ENCODE data around the gene MYLK2. TPM values are rescaled to one million over a fixed set of nuclear protein-coding genes. Genes with fewer than 3 reads are reported as not detected.

MYLK2 gene
- total RNA-seq, result under 1 TPM; 0.21 to 0.36 TPM

GRCh38 chr20:31819083-31819784, at the start of gene MYLK2:
MYLK2 (plus strand) TSS chr20:31819356; CDS start chr20:31819581, 225 bp downstream.
- Mint-ChIP-seq H3K27me3 (no peaks in the 10 kb centered on the region), H3K4me1 (peaks cover 3% of the 10 kb centered on the region), H3K36me3 (no peaks in the 10 kb centered on the region)

GRCh38 chr20:31769681-31770080, 49.5 kb upstream of the MYLK2 start:
- peaks cover 52% of the 10 kb centered on the region for H3K36me3 Mint-ChIP-seq
- H3K27ac Mint-ChIP-seq, result no peak overlapping the region
- no peaks in the 10 kb centered on the region for H3K9me3 Mint-ChIP-seq
- no peaks in the 10 kb centered on the region for H3K4me1 Mint-ChIP-seq
- DNase-seq, result no peak
- no peaks in the 10 kb centered on the region for H3K27me3 Mint-ChIP-seq
- no peak overlapping the region for H3K4me3 Mint-ChIP-seq

More at GRCh38 chr20:31819083-31819784, at the start of gene MYLK2:
- H3K9me3 Mint-ChIP-seq, result no peaks in the 10 kb centered on the region
- H3K4me3 Mint-ChIP-seq, result no peak within 1 kb of the TSS
- no peak for DNase-seq
- H3K27ac Mint-ChIP-seq, result no peak within 1 kb of the TSS

GRCh38 chr20:31770243-31770642, 48.9 kb upstream of the MYLK2 start:
- no peak for DNase-seq
- Mint-ChIP-seq H3K27ac (no peak overlapping the region), H3K9me3 (no peaks in the 10 kb centered on the region), H3K4me1 (no peaks in the 10 kb centered on the region), H3K27me3 (no peaks in the 10 kb centered on the region), H3K4me3 (no peak overlapping the region), H3K36me3 (peaks cover 51% of the 10 kb centered on the region)

GRCh38 chr20:31774408-31774807, 44.7 kb upstream of the MYLK2 start:
- H3K27ac Mint-ChIP-seq, result no peak overlapping the region
- no peaks in the 10 kb centered on the region for H3K4me1 Mint-ChIP-seq
- peaks cover 53% of the 10 kb centered on the region for H3K36me3 Mint-ChIP-seq
- DNase-seq, result no peak
- no peak overlapping the region for H3K4me3 Mint-ChIP-seq
- no peaks in the 10 kb centered on the region for H3K27me3 Mint-ChIP-seq
- no peaks in the 10 kb centered on the region for H3K9me3 Mint-ChIP-seq

- no peak for DNase-seq
- no peak overlapping the region for H3K4me3 Mint-ChIP-seq
- no peaks in the 10 kb centered on the region for H3K4me1 Mint-ChIP-seq
- H3K9me3 Mint-ChIP-seq, result no peaks in the 10 kb centered on the region
- H3K27me3 Mint-ChIP-seq, result no peaks in the 10 kb centered on the region
- H3K27ac Mint-ChIP-seq, result no peak overlapping the region
- peaks cover 54% of the 10 kb centered on the region for H3K36me3 Mint-ChIP-seq
Measured at GRCh38 chr20:31780839-31781238, 38.3 kb upstream of the MYLK2 start.

GRCh38 chr20:31781945-31782344, 37.2 kb upstream of the MYLK2 start:
- H3K27ac Mint-ChIP-seq, result no peak overlapping the region
- no peak overlapping the region for H3K4me3 Mint-ChIP-seq
- peaks cover 53% of the 10 kb centered on the region for H3K36me3 Mint-ChIP-seq
- H3K9me3 Mint-ChIP-seq, result no peaks in the 10 kb centered on the region
- no peak for DNase-seq
- no peaks in the 10 kb centered on the region for H3K4me1 Mint-ChIP-seq
- no peaks in the 10 kb centered on the region for H3K27me3 Mint-ChIP-seq

GRCh38 chr20:31784354-31785044, 34.7 kb upstream of the MYLK2 start:
- DNase-seq, result no peak
- Mint-ChIP-seq H3K9me3 (no peaks in the 10 kb centered on the region), H3K36me3 (peaks cover 47% of the 10 kb centered on the region), H3K27ac (no peak overlapping the region), H3K4me1 (no peaks in the 10 kb centered on the region), H3K4me3 (no peak overlapping the region), H3K27me3 (no peaks in the 10 kb centered on the region)

GRCh38 chr20:31785089-31785488, 34.1 kb upstream of the MYLK2 start:
- DNase-seq, result no peak
- H3K36me3 Mint-ChIP-seq, result peaks cover 44% of the 10 kb centered on the region
- H3K4me3 Mint-ChIP-seq, result no peak overlapping the region
- H3K9me3 Mint-ChIP-seq, result no peaks in the 10 kb centered on the region
- no peaks in the 10 kb centered on the region for H3K4me1 Mint-ChIP-seq
- no peaks in the 10 kb centered on the region for H3K27me3 Mint-ChIP-seq
- no peak overlapping the region for H3K27ac Mint-ChIP-seq

- Mint-ChIP-seq H3K27me3 (no peaks in the 10 kb centered on the region), H3K36me3 (peaks cover 38% of the 10 kb centered on the region), H3K27ac (no peak overlapping the region), H3K4me3 (no peak overlapping the region), H3K4me1 (no peaks in the 10 kb centered on the region), H3K9me3 (no peaks in the 10 kb centered on the region)
- no peak for DNase-seq
Measured at GRCh38 chr20:31788578-31788977, 30.6 kb upstream of the MYLK2 start.

GRCh38 chr20:31790401-31790800, 28.8 kb upstream of the MYLK2 start:
- DNase-seq, result no peak
- H3K27me3 Mint-ChIP-seq, result no peaks in the 10 kb centered on the region
- no peak overlapping the region for H3K4me3 Mint-ChIP-seq
- H3K4me1 Mint-ChIP-seq, result no peaks in the 10 kb centered on the region
- peaks cover 35% of the 10 kb centered on the region for H3K36me3 Mint-ChIP-seq
- no peak overlapping the region for H3K27ac Mint-ChIP-seq
- H3K9me3 Mint-ChIP-seq, result no peaks in the 10 kb centered on the region

- DNase-seq, result no peak
- Mint-ChIP-seq H3K36me3 (peaks cover 53% of the 10 kb centered on the region), H3K27me3 (no peaks in the 10 kb centered on the region), H3K4me3 (no peak overlapping the region), H3K27ac (no peak overlapping the region), H3K4me1 (no peaks in the 10 kb centered on the region), H3K9me3 (no peaks in the 10 kb centered on the region)
Measured at GRCh38 chr20:31797364-31797763, 21.8 kb upstream of the MYLK2 start.

GRCh38 chr20:31801508-31801907, 17.6 kb upstream of the MYLK2 start:
- H3K9me3 Mint-ChIP-seq, result no peaks in the 10 kb centered on the region
- DNase-seq, result no peak
- no peak overlapping the region for H3K4me3 Mint-ChIP-seq
- peaks cover 3% of the 10 kb centered on the region for H3K4me1 Mint-ChIP-seq
- H3K27me3 Mint-ChIP-seq, result no peaks in the 10 kb centered on the region
- H3K27ac Mint-ChIP-seq, result no peak overlapping the region
- peaks cover 42% of the 10 kb centered on the region for H3K36me3 Mint-ChIP-seq

- Mint-ChIP-seq H3K27ac (no peak overlapping the region), H3K27me3 (no peaks in the 10 kb centered on the region), H3K4me1 (peaks cover 3% of the 10 kb centered on the region), H3K36me3 (peaks cover 34% of the 10 kb centered on the region), H3K4me3 (no peak overlapping the region), H3K9me3 (no peaks in the 10 kb centered on the region)
- no peak for DNase-seq
Measured at GRCh38 chr20:31803552-31804291, 15.4 kb upstream of the MYLK2 start.

GRCh38 chr20:31806564-31807355, 12.4 kb upstream of the MYLK2 start:
- Mint-ChIP-seq H3K27ac (no peak overlapping the region), H3K9me3 (no peaks in the 10 kb centered on the region), H3K4me1 (peaks cover 3% of the 10 kb centered on the region), H3K4me3 (no peak overlapping the region), H3K36me3 (peaks cover 19% of the 10 kb centered on the region), H3K27me3 (no peaks in the 10 kb centered on the region)
- DNase-seq, result no peak

- no peak overlapping the region for H3K27ac Mint-ChIP-seq
- H3K36me3 Mint-ChIP-seq, result peaks cover 8% of the 10 kb centered on the region
- H3K4me1 Mint-ChIP-seq, result peaks cover 1% of the 10 kb centered on the region
- no peak overlapping the region for H3K4me3 Mint-ChIP-seq
- no peaks in the 10 kb centered on the region for H3K27me3 Mint-ChIP-seq
- H3K9me3 Mint-ChIP-seq, result no peaks in the 10 kb centered on the region
- no peak for DNase-seq
Measured at GRCh38 chr20:31808481-31808880, 10.7 kb upstream of the MYLK2 start.
